C1 segment of cervical spinal cord (tissue), 14 donors: ENCODE measurements around the gene OLFML1.
"Not testable (repeated sequence)": the region's sequence is repeated elsewhere in the genome, so short reads cannot be mapped to it uniquely, and the experiment has no call there.

Experiments
- DNase-seq, 14 donors: peaks; one replicate each; lab custom pipeline; 2025; lab: John Stamatoyannopoulos, UW

OLFML1 gene

DNA sequence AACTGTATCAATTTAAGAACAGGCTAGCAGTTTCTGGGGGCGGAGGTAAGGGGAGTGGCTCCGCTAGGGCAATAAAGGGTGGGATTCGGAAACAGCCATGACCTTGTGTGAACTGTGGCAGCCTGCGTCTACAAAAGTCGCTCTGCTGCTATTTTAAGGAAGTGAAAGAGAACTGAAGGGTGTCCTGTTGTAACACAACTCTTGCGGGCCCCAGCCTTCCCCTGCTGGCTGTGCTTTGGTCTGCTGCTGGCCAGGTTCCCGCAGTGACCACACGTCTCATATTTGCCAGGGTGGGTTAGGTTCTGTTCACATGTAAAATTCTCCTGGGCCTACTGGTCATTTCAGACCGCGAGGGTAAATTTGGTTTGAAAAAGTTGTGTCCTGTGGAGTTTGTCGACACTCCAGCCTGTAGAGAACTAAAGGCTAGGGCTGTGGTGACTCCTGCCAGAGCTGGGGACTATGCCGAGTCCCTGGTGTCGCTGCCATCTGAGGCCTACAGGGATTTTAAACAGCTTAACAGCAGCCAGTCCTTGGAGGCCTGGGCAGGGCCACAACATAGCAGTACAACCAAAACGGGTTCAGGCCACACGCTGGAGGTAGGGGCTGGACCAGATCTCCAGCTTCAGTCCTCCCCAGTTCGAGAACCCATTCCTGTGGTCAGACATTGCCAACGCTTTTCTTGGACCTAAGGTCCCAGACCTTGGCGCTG, 27.4 kb downstream of the OLFML1 start:
- peak in 10 of 14 donors; percentile 48 to 88 (median 66) for DNase-seq

DNA sequence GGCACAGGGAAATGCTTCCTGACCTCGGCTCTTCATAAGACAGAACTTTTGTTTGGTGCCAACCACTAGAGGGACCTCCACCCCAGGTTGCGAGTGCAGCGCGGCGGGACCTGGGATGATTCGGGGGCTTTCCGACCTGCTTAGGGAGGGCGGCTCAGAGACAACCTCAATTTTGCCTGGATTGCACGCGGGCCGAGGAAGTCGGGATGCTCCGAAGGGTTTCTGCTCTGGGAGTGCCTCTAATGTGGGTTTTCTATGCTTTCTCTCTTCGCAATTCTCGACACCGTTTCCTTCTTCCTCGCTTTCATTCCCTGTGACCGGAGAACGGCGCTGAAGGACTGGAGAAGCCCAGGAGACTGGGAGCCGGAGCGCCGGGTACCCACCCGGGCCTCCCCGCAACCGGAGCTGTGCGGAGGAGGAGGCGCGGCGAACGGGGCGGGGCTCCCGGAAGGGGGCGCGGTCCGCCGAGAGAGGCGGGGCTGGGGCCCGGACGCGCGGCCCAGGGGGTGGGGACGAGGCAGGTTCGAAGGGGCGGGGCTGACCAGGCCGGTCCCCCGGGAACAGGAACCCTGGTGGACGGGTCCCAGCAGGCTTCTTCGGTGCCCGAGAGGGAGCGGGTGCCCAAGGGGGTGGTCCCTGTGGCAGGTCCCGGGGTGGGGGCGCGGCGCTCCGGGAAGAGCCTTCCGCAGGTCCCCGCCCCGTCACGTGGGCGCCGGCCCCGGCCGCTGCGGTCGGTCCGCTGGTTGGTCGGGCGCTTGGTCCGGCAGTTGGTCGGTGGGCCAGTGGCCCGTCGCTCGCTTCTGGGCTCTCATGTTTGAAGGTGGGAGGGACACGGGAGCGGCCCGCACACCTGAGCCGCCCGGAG, 28.2 kb downstream of the OLFML1 start, which contains the start of gene PPFIBP2:
TSS of gene PPFIBP2 (plus strand) at position 766 of the 865 bp plus-strand sequence. CDS start 35,477 bp downstream, outside the sequence.
- DNase-seq: peak; percentile 37 to 99 (median 88)

DNA sequence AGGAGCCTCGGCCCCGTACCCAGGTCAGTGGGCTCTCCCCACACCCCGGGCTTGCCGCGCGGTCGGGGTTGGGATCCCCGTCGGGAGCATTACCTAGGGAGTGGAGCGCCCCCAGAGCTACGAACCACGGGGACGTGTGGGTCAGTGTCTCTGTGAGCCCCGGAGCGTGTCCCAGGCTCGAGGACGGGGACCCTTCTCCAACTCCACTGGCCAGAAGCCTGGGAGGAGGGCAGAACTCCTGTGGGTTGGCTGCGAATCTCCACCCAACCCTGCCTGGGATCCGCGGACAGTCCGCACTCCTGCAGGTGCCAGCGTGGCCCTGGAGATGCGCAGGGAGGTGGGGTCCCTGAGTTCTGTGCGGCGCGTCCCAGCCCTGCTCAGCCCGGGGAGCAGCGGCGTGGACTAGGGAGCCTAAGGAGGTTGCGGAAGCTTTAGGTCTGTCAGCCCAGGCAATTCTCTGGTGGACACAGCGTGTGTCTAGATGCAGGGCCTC, 28.8 kb downstream of the OLFML1 start:
- DNase-seq: peak in 6 of 14 donors; percentile 40 to 64 (median 58)

DNA sequence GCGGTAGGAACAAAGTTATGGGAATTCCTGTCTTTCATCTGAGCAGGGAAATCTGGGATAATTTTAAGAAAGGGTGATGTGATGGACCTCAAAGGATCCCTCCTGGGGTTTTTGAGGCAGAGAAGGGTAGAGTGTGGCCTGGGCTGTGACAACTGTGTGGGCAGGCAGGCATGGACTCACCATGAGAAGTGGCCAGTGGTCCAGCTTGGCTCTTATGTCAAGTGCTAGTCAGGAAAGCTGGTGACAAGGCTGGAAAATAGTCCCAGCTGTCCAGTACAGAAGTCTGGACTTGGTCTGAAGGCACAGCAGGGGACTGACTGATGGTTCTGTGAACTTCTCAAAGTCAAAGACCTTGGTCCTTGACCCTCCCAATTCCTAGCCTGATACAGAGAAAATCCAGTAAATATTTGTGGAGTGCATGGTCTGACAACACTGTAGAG, 30.2 kb downstream of the OLFML1 start:
- DNase-seq: no peak

DNA sequence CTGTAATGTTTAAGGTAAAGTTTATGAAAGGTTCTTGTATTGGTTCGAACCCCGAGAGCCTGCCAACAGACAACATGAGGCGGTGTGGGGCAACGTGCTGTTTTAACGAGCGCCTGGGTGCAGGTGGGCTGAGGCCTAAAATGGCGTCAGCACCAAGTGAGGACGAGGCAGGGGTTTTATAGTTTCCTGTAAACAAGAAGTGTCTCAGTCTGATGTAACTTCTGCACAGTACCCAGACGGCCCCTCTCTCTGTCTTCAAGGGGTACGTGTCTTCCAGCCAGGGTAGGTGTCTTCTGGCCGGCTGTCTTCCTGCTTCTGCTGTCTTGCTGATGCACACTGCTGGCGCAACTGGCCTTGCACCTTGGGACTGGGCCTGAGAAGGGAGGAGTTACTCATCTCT, 31.2 kb downstream of the OLFML1 start:
- DNase-seq: no peak

DNA sequence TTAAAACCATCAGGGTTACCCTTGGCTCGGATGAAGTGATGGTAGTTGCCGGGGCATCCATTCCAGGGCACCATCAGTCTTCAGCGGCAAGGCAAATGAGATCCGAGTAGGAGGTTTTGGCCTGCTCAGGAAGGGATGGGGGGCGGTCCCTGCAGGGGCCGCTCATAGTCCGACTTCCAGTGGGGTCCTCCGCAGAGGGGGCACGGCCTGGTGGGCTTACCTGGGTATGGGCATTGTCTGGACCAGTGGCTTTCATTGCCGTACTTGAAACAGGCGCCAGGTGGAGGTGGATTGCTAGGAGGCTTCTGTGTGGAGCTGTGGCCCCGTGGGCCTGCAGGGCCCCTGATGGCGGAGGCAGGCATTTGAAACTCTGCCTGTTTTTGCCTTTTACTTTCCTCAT, 32.4 kb downstream of the OLFML1 start:
- DNase-seq: not testable (repeated sequence)

DNA sequence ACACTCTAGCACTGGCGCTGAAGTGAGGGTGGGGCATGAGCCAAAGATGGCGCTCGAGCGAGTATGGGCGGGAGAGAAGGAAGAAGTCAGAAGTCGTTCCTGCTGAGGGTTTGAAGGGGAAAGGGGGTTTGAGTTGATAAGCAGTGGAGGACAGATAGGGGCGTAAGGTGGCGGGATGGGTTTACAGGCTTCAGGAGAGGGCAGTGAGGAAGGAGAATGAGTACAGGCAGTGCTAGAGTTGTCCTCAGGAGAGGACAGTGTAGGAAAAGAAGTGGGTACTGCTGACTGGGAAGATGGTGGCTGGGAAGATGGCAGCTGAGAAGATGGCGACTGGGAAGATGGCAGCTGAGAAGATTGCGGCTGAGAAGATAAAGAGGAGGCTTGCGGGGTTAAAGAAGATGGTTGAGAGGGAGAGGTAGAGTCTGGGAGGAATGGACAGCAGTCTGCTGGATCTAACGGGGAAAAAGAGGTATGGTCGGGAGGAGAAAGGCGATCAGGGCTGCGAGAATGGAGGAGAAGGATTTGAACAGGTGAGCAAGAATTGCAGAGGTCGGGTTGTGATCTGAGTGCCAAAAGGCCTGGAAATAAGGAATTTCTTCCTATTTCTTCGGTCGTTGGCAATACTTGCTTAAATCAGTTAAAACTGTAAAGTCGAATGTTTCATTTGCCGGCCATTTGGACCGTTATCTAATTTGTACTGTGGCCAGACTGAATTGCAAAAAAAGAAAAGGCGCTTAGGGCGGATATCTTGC, 33.7 kb downstream of the OLFML1 start:
- no peak for DNase-seq

DNA sequence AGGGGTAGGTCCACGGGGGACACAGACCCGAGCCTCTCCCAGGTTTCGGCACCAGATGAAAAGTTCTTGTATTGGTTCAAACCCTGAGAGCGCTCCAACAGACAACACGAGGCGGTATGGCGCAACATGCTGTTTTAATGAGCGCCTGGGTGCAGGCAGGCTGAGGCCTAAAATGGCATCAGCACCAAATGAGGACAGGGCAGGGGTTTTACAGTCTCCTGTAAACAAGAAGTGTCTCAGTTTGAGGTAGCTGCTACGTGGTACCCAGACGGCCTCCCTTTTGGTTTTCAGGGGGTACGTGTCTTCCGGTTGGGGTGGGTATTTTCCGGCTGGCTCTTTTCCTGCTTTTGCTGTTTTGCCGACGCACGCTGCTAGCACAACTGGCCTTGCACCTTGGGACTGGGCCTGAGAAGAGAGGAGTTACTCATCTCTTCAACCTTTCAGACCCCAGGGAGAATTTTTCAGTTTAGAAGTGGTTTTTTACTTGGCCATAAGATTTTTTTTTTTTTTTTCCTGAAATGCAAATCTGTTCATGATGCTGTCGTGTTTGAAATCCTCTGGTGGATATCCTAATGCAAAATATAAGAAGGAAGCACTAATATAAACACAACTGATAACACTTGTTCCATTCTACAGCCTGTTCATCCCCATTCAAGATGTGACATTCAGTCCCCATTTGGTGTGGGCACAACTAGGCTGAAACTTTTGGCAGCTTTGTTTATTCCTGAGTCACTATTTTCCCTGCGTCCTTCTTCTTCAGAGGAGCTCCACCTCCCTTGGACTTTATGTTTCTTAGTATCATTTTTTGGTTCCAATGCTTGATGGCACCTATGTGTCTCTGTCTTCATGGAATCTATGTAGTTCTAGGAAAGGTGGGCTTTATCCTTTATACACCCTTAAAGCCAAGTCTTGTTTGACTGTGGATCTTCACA, 35.0 kb downstream of the OLFML1 start:
- no peak for DNase-seq

DNA sequence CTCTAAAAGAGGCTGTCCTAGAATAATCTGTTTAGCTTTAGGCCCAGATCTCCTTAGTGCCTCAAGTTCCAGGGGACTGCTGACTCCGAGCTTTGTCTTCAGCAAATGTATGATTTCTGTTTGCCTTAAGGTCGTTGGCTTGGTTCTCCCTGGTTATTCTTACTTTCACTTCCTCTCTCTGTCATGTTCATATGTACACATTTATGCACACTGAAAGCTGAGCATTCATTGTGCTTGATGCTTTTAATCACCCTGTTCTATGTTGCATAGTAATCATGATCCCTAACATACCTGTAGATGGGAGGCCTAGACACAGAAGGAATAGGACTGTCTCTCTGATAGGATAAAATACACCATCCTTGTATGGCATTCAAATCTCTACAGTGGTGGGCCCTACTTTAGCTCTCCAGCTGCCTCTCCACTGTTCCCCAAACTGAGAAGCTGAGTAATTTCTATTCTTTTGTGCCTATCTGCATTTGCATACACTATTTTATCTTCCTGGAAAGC, 35.7 kb downstream of the OLFML1 start:
- no peak for DNase-seq

DNA sequence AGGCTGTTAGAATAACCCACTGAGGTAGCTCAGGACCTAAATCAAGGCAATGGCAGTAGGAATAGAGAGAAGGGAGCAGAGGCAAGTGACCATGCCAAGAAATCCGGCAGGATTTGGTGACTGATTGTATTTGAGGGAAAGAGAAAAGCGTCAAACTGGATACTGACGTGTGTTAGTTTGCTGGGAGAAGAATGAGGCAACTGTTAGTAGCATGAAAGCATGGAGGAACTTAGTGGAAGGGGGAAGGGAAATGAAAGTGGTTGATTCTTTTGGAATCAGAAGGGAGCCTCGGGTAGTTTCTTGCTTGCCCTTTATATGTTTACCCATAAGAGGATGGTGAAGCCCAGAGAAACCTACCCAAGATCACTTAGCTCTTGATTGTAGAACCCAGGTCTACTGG, 36.8 kb downstream of the OLFML1 start:
- peak in 1 of 14 donors; percentile 28 for DNase-seq

DNA sequence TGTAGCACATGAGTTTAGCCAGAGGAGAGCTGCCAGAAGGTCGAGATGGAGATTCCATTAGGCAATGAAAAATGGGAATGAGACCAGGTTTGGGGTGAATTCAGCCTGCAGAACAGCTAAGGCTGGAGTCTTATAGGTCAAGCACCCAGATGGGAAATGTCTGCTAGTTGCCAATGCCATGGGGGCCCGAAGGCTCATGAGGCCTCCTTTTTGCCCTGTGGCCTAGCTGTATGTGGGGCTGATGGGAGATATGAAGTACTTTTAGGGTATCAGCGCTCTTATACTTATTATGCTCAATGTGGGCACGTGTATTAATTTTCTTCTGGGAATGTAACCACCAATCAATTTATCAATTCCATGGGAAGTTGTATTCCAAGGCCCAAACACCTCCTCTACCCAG, 37.2 kb downstream of the OLFML1 start:
- DNase-seq: no peak

DNA sequence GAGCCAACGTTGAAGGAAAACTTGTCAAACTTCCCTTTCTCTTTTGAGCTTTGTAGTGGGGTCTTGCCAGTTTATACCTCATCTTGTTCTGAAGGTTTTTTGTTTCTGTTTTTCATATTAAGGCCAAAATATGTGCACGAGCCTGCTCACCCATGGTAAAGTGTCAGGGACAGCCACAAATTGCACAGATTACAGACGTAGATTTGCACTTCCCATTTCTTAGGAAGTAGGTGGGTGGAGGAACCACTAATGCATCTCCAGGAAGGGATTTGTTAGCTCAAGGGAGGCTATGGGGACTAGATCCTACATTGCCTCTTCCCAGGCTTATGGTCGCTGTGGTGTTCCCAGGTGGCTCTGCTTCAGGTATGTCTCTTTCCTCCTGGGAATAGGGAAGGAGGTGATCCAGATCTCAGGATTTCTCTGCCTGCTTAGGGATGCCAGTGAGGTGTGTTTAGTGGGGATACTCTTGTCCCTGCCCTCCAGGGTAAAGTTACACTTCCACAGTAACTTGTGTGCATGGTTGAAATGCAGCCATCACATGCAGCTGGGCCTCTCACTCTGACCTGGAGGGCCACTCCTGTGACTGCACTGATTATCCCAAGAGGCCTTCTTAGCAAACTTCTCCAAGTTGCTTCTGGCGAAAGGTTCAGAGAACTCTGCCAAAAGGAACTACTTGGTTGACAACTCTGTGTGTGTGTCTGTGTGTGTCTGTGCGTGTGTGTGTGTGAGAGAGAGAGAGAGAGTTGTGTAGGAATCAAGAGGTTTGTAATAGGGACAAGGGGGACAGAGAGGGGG, 38.3 kb downstream of the OLFML1 start:
- DNase-seq: no peak

DNA sequence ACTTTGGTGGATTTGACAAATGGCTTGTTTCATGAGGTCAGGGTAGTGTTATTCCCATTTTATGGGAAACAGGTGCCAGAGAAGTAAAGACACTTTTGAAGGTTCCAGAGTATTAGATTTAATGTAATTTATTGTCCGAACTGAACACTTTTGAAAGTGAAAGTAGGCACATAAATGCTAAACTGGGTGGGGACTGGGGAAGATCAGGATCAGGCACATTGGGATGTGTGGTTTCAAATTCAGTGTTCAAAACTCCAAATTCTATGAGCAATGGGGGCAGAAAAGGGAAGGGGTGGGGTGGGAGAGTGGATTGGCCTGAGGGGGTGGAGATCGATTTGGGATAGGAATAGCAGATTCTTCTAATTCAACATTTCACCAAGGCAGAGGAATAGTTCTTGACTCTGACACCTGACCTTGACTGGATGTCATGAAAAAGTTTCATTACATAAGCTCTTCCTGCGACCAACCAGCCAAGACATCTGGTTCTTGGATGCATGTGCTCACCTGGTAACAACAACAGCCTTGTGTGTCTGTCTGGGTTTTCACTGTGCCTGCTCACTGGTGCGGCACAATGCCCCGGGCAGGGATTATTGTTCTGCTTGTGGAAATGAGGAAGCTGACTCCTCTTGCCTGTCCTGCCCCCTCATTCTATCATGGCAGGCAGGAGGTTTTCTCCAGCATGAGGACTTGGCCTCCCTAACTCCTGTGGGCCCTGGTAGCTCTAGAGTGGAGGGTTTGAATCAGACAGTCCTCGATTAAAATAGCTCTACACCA, 39.3 kb downstream of the OLFML1 start:
- no peak for DNase-seq

DNA sequence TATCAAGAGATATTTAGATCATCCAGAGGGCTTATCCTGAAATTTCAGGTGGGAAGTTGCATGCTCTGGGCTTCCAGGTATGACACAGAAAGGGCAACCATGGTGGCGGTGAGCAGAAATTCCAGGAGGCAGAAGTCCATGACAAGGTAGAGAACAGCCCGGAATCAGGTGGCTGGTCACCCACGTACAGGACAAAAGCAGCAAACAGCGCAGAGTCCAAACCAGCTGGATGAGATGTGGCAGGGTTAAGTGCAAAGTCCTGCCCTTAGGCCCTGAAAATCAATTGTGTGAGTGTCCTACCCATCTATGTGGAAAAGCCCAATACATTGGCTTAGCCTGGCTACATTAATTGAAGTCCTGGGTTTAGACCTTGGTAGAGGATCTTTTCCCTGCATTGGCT, 40.1 kb downstream of the OLFML1 start:
- no peak for DNase-seq

DNA sequence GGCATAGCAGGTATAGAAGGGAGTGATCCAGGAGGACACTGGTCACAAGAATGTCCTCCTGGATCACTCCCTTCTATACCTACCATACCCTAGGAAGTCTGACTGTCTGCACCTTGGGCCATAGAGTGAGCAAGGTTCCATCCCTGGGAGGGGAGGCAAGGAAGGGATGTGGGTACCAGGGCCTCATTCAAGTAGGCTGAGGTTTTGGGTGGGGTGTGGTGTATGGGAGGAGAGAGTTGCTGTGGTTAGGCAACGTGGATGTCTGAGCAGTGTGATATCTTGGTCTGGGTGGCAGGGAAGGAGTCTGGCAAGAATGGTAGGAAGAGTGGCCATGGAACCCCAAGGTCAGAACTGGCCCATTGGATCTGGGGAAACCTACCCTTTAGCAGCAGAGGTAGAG, 41.7 kb downstream of the OLFML1 start:
- DNase-seq: no peak

DNA sequence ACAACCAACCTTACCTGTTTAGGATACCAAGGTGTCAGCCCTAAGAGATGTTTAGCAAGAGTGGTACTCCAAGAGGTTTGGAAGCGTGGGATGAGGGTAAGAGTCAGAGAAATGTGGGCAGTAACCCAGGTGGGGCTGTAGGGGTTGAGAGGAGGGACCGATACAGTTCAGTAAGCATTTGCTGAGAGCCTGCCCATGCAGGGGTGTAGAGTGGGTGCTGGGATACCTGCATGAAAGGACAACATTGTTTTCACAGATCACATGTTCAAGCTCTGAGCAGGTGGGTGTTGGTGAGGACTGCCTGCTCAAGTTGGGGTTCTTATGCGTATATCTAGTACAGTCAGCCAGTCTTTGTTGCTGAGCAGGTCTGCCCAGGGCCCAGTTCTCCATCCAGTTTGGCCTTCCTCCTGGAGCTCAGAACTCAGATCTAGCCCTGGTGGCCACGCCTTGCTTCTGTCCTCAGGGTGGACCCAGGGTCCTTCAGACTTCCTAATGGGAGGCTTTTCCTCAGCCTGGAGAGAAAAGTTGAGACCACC, 43.3 kb downstream of the OLFML1 start:
- DNase-seq: no peak

DNA sequence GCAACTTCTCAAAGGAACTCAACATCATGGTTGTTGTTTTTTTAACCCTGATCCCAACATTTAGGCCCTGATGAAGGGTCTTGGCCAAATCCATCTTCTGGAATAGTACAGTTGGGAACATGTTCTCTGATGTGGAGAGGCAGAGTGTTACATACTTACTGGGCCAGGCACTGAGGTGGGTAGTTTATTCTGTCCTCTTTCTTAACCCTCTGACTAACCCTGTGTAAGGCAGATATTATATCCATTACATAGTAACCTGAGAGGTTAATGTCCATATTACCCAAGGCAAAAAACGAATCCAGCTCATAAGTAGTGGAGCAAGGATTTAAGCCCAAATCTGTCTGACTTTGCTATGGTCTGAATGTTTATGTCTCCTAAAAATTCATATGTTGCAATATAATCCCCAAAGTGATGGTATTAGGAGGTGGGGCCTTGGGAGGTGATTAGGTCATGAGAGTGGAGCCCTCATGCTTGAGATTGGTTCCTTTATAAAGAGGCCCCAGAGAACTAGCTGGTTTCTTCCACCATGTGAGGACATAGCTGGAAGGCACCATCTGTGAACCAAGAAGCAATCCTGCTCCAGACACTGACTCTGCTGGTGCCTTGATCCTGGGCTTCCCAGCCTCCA, 44.8 kb downstream of the OLFML1 start:
- DNase-seq: no peak

DNA sequence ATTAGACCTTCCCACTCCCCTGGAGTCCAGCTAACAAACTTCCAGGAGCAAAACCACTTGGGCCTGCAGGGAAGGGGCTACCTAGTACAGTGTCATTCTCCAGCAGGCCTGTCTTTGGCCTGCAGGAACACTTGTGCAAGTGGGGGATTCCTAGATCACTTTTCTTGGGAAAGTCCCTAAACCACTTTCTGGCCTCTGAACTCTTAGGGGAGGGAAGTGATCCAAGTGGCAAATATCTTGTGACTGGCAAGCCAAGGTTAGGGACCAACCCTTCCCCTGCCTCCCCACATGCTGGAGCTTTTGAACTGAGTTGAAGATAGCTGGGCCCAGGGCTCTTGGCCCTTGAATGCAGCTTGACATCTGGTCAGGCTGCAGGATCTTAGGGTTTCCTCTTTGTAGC, 45.7 kb downstream of the OLFML1 start:
- no peak for DNase-seq
